Pulmonary artery endothelial cell (primary cell): ENCODE data around the gene PACS2. TPM values are rescaled to one million over a fixed set of nuclear protein-coding genes. Genes with fewer than 3 reads are reported as not detected.
A peak's percentile ranks its signal among the peaks of the same experiment; 100 is the strongest.

Experiments used
- DNase-seq: peaks from one replicate; pipeline ENCODE4 v3.0.0-alpha.2; 2011; ENCODE audit warnings: low read depth, low spot score
- total RNA-seq: library from RNA; depleted of rRNA; stranded (reverse); fragments of >200 nt; gene quantifications from 2 replicates; pipeline ENCODE4 v1.2.3, GENCODE V29; 2014

PACS2 gene
- total RNA-seq, 1 donor from 2014 or later, result 52.6 TPM

GRCh38 chr14:105384605-105385321 lies 70.2 kb downstream of the PACS2 start:
- DNase-seq, result no peak

- DNase-seq, result no peak
Observed at GRCh38 chr14:105385322-105385637, 70.7 kb downstream of the PACS2 start.

GRCh38 chr14:105385698-105386365 lies 71.3 kb downstream of the PACS2 start:
- DNase-seq, result no peak

GRCh38 chr14:105386581-105387529 lies 72.3 kb downstream of the PACS2 start:
- no peak for DNase-seq

- no peak for DNase-seq
Observed at GRCh38 chr14:105387530-105387922, 73.0 kb downstream of the PACS2 start.

- DNase-seq, result no peak
Observed at GRCh38 chr14:105388110-105388951, 73.8 kb downstream of the PACS2 start.

- DNase-seq, result no peak
Observed at GRCh38 chr14:105388976-105389375, 74.4 kb downstream of the PACS2 start.

GRCh38 chr14:105389534-105389933 lies 75.0 kb downstream of the PACS2 start:
- DNase-seq, result no peak

- DNase-seq, result no peak
Observed at GRCh38 chr14:105389976-105390848, 75.7 kb downstream of the PACS2 start.

GRCh38 chr14:105390849-105391500 lies 76.4 kb downstream of the PACS2 start:
- no peak for DNase-seq

GRCh38 chr14:105391541-105391940 lies 77.0 kb downstream of the PACS2 start:
- DNase-seq, result no peak

- DNase-seq, result no peak
Observed at GRCh38 chr14:105392131-105393090, 77.9 kb downstream of the PACS2 start.

GRCh38 chr14:105393151-105393550 lies 78.6 kb downstream of the PACS2 start:
- no peak for DNase-seq

GRCh38 chr14:105394714-105395537 lies 80.4 kb downstream of the PACS2 start:
- no peak for DNase-seq

GRCh38 chr14:105395538-105395854 lies 80.9 kb downstream of the PACS2 start:
- no peak for DNase-seq

- DNase-seq, result no peak
Observed at GRCh38 chr14:105397350-105397931, 82.9 kb downstream of the PACS2 start.

GRCh38 chr14:105398044-105398725 lies 83.6 kb downstream of the PACS2 start, which contains the start of gene TEX22:
Gene TEX22 (plus strand): TSS chr14:105398538. CDS start chr14:105399341, 803 bp downstream.
- DNase-seq, result peak; percentile 41
